GM18909 (cell line): Measurements from ENCODE around the gene C3orf20.
A peak's percentile ranks its signal among the peaks of the same experiment; 100 is the strongest.

Experiments
- ATAC-seq: cut with Tn5 transposase; IDR thresholded peaks from one replicate; pipeline ENCODE4 v1.9.1; 2021; ENCODE audit warnings: mild to moderate bottlenecking; ENCODE audit not compliant: unreplicated experiment, poor library complexity

Gene C3orf20

GRCh38 chr3:14769544-14770325 is 94.8 kb downstream of the C3orf20 start:
- no peak for ATAC-seq

- ATAC-seq: no peak
These were observed 95.7 kb downstream of the C3orf20 start for GRCh38 chr3:14770591-14770990.

GRCh38 chr3:14771593-14772497 is 96.9 kb downstream of the C3orf20 start:
- ATAC-seq: no peak

GRCh38 chr3:14772533-14773138 is 97.7 kb downstream of the C3orf20 start:
- no peak for ATAC-seq

- ATAC-seq: no peak
These were observed 98.3 kb downstream of the C3orf20 start for GRCh38 chr3:14773281-14773680.

- ATAC-seq: no peak
These were observed 98.8 kb downstream of the C3orf20 start for GRCh38 chr3:14773691-14774128.

GRCh38 chr3:14774431-14774830 is 99.5 kb downstream of the C3orf20 start:
- no peak for ATAC-seq

- no peak for ATAC-seq
These were observed 100.1 kb downstream of the C3orf20 start for GRCh38 chr3:14775011-14775410.

GRCh38 chr3:14775563-14775962 is 100.6 kb downstream of the C3orf20 start:
- no peak for ATAC-seq

GRCh38 chr3:14779069-14779685 is 104.2 kb downstream of the C3orf20 start:
- no peak for ATAC-seq

GRCh38 chr3:14780927-14781507 is 106.1 kb downstream of the C3orf20 start:
- ATAC-seq: peak; percentile 61

- no peak for ATAC-seq
These were observed 108.6 kb downstream of the C3orf20 start for GRCh38 chr3:14783480-14784086.

- ATAC-seq: no peak
These were observed 109.2 kb downstream of the C3orf20 start for GRCh38 chr3:14784087-14784681.

- ATAC-seq: no peak
These were observed 110.5 kb downstream of the C3orf20 start for GRCh38 chr3:14785207-14786155.

- no peak for ATAC-seq
These were observed 111.4 kb downstream of the C3orf20 start for GRCh38 chr3:14786369-14786768.

- no peak for ATAC-seq
These were observed 112.7 kb downstream of the C3orf20 start for GRCh38 chr3:14787630-14788029.

- ATAC-seq: no peak
These were observed 113.7 kb downstream of the C3orf20 start for GRCh38 chr3:14788644-14789043.

GRCh38 chr3:14789221-14789620 is 114.3 kb downstream of the C3orf20 start:
- no peak for ATAC-seq
